Frontal cortex (tissue), 4 donors: ENCODE results near the gene LHFPL3. TPM values are rescaled to one million over a fixed set of nuclear protein-coding genes. Genes with fewer than 3 reads are reported as not detected.
"Not testable (repeated sequence)": the region's sequence is repeated elsewhere in the genome, so short reads cannot be mapped to it uniquely, and the experiment has no call there.

Experiments
- DNase-seq, 2 donors: peaks; one replicate each; pipeline ENCODE4 v3.0.0; 2012; ENCODE audit warnings: low spot score in 2 of 2
- FAIRE-seq: peaks from 2 replicates; lab custom pipeline; 2012; peaks lifted over from hg19 to GRCh38; lab: Jason Lieb, UNC
- total RNA-seq: library from RNA; depleted of rRNA; stranded (reverse); fragments of >200 nt; gene quantifications from one replicate; pipeline ENCODE4 v1.2.3, GENCODE V29; 2014
- donor health status: control.
- donor health status: control.
- donor health status: control.

The LHFPL3 gene
- total RNA-seq, 1 donor from 2014 or later, result 24.1 TPM

DNA sequence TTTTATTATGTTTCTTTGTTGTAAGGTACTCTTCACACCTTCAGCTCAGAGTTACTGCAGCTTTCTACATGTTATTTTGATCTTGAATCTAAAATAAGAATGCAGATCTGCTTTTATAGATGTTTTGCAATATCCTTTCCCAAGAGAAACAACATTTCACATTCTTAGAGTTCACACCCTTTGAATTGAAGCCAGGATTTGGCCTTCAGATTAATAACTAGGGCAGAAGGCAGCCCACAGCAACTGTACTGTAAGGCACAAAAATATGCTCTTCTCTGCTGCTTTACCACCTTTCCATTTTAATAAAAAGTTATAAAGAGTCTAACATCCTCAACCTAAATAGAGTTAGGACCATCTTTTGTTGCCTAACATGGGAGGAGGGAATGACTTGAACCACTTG is 224.7 kb downstream of the LHFPL3 start:
- no peak for FAIRE-seq
- no peak for DNase-seq

DNA sequence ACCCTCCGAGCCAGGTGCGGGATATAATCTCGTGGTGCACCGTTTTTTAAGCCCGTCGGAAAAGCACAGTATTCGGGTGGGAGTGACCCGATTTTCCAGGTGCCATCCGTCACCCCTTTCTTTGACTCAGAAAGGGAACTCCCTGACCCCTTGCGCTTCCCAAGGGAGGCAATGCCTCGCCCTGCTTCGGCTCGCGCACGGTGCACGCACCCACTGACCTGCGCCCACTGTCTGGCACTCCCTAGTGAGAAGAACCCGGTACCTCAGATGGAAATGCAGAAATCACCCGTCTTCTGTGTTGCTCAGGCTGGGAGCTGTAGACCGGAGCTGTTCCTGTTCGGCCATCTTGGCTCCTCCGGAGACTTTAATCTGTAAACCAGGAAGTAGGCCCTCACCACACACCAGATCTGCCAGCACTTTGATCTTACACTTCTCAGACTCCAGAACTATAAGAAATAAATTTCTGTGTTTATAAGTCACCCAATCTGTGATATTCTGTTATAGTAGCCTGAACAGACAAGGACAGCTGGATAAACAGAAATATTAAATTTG is 235.0 kb downstream of the LHFPL3 start:
- not testable (repeated sequence) for DNase-seq, FAIRE-seq

DNA sequence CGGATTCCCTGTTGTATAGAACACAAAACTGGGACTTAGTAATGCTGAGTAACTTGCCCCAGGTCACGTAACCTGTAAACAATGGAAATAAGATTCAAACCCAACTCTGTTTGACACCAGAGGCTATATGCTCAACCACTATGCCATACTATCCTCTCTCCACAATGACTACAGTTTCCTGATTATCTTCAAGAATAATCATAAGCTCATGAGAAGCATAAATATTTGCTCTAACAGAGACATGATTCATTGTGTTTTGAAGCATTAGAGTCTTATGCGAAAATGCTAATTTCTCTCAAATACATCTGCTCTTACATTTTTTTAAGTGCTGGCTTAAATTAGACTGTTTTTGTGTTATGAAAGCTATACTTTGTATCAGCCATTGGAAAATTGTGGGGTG is 241.3 kb downstream of the LHFPL3 start:
- no peak for DNase-seq
- FAIRE-seq, result no peak

DNA sequence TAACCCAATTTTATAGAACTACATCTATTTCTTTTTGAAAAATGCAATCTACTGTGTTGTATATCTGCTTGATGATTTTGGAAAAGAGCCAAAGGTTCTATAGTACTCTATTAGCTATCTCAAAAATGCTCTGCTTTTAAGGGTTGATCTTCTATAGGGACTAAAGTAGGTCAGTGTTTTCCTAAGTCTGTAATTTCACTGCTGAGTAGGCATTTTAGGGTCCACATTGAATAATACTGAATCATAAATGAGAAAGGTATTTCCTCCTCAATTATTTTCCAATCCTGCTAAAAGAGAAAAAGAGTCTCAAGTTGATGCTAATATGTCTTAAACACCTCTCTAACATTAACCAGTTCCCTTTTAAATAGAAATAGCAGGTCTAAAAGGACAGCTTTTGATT is 244.2 kb downstream of the LHFPL3 start:
- no peak for FAIRE-seq

DNA sequence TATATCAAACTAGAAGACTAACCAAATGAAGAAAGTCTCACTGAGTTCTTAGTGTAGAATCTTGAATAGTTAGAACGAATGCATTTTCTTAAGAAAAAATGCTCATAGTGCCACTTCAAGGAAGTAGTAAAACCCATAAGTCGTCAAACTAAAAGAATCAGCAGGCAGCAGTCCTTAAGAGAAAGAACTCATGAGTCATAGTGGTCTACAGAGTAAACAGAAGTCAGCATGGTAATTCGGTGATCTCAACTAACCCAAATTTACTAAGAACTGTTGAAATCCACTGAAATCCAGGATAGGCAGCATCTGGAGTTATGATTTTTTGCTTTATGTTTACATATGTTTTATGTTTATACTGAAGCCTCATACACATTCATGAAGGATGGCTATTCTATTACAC is 256.2 kb downstream of the LHFPL3 start:
- DNase-seq (no peak), FAIRE-seq (no peak)

More for the DNA sequence above, 244.2 kb downstream of the LHFPL3 start:
- DNase-seq, result no peak

DNA sequence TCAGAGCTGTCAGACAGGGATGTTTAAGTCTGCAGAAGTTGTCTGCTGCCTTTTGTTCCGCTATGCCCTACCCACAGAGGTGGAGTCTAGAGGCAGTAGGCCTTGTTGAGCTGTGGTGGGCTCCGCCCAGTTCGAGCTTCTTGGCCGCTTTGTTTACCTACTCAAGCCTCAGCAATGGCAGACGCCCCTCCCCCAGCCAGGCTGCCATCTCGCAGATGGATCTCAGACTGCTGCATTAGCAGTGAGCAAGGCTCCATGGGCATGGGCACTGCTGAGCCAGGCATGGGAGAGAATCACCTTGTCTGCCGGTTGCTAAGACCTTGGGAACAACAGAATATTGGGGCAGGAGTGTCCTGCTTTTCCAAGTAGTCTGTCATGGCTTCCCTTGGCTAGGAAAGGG is 267.2 kb downstream of the LHFPL3 start:
- not testable (repeated sequence) for FAIRE-seq, DNase-seq

DNA sequence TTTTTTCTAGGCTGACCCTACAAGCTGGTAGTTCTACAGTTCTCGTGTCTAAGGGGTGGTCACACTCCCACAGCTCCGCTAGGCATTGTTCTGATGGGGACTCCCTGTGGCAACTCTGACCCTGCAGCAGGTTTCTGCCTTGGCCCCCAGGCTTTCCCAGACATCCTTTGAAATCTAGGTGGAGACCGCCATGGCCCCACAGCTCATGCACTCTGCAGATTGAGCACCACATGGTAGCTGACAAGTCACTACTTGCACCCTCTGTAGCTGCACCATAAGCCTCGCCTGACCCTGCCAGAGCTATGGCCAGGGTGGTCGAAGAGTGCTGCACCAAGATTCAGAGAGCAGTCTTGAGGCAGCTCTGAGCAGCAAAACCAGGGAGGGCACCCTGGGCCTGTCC is 275.6 kb downstream of the LHFPL3 start:
- no peak for DNase-seq
- FAIRE-seq, result no peak

DNA sequence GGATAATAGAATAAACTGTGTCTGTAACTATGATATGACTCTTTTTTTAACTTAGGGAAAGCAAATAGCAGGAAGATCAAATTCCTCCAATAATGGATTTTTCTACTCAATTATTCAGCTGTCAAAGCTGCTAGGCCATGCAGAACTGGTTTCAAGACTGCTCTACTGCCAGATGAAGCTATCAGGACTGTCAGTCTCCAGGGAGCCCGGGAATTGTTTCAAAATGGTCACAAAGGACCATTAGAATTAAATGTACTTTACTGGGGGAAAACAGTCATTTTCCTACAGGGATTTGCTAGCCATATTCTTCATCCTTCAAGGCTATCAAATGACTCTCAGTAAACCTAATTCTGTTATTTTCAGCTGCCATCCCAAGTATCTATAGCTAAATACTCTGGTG is 276.3 kb downstream of the LHFPL3 start:
- DNase-seq, result no peak

DNA sequence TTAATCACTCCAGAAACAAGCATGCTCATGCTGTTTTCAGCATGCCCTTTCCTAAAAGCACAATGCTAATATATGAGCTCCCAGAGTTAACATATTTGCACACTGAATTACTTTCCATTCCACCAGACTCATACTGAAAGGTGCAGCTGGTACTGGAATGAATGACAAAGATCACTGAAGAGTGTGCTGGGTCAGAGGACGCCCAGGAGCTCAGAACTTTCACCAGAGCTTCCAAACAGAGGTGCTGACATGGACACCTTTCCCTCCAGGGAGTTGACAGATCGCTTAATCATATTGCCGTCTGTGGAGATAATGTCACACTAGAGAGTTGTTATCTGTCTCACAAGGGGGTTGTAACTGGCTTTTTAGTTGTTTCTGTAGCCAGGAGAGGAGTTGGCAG is 292.9 kb downstream of the LHFPL3 start:
- FAIRE-seq, result no peak
- no peak for DNase-seq

More for the DNA sequence above, 276.3 kb downstream of the LHFPL3 start:
- FAIRE-seq, result no peak

DNA sequence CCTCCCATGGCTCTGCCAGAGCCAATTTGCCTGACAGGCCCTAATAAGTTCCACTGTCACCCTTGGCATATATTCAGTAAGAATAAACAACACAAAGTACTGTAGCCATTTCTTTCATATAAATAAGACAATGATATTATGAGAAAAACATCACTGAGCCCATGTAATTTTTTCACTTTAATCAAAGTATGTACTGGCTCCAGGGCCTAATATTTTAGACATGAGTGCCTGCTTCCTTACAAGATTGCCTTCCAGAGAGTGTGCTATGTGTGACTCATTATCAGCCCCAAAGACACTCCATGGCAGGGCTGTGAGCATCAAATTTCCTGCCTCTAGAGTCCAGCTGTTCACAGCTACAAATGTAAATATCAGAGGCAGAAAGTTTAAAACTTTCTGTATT is 297.6 kb downstream of the LHFPL3 start:
- no peak for FAIRE-seq
- DNase-seq, result no peak

DNA sequence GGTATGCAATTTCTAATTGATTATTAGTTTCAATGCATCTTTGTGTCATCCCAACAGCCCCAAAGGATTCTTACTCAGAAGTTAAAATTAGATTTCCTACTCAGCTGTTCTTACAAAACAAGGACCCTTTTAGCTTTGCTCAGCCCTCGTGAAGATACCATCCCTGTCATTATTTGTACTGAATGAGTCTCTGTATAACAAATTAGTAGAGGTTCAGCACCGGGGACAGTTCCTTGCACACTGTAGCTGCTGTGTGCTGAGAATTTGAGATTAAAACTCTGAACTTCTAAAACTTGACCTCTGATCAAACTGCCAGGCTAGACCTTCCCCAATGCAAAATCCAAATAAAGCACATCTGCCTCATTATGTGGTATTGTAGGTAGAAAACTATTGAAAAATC is 299.1 kb downstream of the LHFPL3 start:
- no peak for FAIRE-seq
- no peak for DNase-seq

DNA sequence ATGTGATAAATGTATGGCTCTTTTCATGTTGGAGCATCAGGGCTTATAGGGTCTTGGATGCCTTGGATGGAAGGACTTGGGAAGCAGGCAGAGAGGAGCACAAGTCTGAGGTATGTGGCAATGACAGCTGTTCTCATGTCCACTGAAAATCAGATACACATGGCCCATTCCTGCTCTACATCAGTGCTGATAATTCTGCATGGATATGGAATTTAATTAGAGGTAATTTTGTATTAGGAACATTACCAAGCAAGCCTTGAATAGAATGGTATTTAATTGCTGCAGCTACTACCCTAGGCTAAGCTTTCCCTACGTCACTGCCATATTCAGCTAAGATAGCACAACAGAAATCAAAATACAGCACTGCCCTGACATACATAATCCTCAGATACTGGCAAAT is 299.6 kb downstream of the LHFPL3 start:
- FAIRE-seq (no peak), DNase-seq (no peak)

DNA sequence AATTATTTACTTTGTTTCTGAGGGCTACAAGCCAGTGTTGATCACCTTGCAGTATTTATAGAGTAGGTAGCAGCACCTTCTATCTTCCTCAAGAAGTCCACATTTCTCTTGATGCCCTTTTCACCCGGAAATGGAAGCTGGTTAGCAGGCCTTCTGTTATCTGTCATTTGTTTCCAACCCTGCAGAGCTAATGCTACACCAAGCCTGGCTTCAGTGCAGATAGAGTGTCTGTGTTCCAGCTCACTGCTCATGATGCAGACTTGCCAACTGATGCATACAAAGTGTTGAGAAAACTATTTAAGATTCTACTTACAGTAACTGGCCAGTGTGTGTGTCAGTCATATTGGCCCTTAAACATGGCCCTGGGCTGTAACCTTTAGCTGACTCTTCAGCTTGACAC is 301.0 kb downstream of the LHFPL3 start:
- no peak for DNase-seq
- no peak for FAIRE-seq

DNA sequence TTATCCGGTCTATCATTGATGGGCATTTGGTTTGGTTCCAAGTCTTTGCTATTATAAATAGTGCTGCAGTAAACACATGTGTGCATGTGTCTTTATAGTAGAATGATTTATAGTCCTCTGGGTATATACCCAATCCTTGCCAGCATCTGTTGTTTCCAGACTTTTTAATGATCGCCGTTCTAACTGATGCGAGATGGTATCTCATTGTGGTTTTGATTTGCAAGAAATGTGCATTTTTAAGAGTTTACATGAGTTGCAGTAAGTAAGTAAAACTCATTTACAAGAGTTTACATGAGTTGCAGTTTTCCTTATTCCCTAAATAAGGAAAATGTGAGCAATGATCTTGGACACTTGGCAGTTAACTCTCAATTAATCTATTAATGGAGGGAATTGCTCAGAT is 312.1 kb downstream of the LHFPL3 start:
- DNase-seq (no peak), FAIRE-seq (no peak)

DNA sequence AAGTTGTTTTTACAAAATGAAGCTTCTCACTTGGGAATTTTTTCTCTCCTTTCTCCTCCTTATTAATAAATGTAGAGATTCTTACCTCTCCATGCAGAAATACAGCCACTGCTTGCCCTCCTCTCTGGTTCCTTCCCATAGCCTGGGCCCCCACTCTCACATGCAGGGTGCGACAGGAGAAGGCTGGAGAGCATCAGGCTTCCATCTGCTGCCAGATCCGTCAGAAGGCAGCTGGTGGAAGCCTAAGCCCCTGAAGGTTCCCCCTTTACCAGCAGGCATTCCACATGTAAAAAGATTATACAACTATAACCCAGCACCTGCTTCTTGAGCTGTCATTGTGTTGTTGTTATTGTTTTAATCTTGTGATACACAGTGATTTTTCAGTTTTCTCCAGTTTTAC is 314.2 kb downstream of the LHFPL3 start:
- no peak for DNase-seq
- FAIRE-seq, result no peak

DNA sequence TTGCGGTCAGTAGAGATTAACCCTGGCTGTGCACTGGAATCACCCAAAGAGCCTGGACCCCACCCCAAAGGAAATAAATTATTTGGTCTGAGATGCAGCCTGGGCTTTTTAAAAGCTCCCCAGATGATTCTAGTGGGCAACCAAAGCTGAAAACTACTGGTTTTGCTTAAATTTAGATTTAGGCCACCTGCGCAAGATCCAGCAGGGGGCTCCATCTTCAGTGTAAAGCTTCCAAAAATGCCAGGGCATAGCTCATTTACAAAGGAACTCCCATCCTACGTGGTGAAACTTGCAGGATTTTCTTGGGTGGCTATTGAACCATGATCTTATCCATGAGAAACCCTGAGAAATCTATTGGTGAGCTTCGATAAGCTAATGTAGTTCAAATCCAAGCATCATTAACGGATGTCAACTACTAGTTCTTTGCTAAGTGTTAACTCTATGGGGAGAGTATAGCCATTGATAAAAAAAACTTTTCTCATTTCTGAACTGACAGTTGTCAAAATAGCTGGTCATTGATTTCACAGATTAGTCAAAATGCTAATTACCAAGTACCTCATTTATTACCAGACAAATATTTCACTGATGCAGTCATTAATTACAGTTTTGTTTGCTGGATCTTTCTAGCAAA is 315.3 kb downstream of the LHFPL3 start:
- DNase-seq, result no peak
- no peak for FAIRE-seq

DNA sequence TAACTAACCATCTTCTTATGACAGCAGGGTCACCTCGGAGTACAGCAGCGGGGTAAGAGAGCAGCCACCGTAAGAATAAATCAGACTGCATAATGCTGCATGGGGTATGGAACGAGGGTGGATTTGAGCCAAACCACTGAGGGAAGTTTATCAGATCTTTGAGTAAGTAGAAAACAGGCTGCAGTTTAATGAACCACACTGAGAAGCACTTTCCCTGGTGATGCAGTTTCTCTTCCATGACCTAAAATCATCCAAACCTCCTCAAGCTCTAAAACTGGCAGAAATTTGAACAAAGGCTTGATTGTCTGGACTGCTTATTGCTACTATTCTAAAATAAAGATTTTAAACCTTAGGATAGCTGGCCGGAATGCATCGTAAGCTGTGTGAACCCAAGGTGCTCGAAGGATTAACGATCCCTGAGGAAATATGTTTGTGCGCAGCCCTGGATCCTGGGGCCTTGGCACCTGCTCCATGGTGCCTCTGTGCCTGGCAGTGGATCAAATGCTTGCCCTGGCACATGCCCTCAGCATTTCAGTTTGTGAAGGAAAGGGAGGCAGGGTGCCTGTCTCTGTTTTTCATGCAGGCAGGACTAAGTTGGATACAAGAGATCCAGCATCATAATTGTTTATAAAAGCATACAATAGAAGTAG is 322.7 kb downstream of the LHFPL3 start:
- FAIRE-seq (no peak), DNase-seq (no peak)

DNA sequence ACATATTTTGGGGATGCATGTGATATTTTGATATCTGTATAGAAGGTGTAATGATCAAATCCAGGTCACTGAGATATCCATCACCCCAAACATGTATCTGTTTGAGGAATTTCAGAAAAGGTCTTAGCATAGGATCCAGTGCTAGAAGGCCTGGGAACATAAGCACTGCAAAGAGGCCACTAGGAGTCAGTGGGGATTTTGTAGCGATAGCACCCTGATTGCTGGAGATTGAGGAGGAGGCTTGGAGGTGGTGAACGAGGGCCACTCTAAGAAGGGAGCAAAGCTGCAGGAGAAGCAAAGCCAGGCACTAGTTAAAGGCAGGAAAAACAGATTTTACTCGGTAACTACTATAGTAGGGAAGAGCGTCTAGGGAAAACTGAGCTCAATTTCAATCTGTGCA is 324.0 kb downstream of the LHFPL3 start:
- FAIRE-seq, result no peak

DNA sequence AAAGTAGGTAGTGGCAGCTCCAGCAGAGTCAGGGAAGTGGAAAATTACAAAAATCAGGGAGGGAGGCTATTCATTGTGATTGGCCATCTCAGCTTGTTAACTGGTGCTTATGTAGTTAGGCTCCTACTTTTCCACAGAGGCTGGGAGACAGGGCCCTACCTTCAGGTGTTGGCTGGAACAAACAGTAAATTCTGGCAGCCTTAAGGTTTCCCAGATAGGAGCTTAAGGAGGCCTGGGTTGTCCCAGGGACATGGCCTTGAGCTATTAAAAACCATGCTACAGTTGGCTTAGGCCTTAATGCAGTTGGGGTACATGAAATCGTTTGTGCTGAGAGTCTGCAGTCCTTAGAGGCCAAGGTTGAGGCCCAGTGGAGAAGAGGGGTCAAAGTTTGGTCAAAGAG is 324.5 kb downstream of the LHFPL3 start:
- FAIRE-seq, result no peak
- no peak for DNase-seq

More for the DNA sequence above, 324.0 kb downstream of the LHFPL3 start:
- no peak for DNase-seq

DNA sequence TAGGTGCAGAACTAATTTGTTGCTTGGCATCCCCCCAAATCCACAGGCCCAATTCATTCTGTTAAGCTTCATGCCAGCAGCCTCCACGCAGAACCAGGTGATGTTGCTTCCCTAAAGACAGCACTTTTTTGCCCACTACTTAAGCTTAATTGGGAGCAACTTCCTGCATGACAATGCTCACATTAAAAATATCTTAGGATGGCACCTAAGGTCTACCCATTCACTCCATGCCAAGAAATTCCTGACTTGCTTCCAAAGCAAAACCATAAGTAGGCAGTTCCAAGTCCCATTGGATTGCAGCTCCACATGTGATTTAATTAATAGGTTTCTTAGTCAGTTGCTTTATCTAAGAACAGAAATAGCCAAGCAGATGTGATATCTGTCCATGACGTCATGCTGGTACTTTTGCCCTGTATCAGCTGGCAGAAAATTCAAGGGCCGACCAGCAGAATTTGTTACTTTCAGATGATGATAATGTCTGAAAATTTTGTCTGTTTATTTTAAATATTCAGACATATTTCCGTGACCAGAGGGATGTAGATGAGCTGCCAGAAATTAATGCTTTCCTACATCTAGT is 325.5 kb downstream of the LHFPL3 start:
- DNase-seq (no peak), FAIRE-seq (no peak)

DNA sequence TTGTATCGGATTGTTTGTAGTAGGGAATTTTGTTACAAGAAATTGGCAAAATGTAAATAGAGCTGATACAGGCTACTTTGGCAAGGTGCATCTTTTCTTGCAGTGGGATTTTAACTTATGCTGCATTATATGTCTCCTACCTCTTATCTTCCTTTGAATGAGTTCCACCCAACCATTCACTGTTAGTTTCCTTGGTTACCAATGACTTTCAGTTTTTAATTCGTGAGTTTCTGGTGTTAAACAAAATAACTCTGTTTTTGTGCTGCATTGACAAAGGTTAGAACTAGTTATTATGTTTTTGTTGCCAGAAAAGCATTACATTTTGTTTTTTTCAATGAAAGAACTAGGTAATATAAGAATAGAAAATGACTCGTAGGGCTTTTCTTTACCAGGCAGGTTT is 327.2 kb downstream of the LHFPL3 start:
- DNase-seq, result no peak
- FAIRE-seq, result no peak
